WTC11 (cell line): Measurements from ENCODE around the gene HLCS. TPM values are rescaled to one million over a fixed set of nuclear protein-coding genes. Genes with fewer than 3 reads are reported as not detected.

Source experiments
- ATAC-seq: fragments of 200-7000 bp; cut with Tn5 transposase; 2 replicates; pipeline ENCODE4 v1.10.0; 2021; ENCODE audit warnings: mild to moderate bottlenecking, moderate library complexity
- CTCF ChIA-PET: fragments of 300-600 bp; sonication (Branson Sonifier 250); formaldehyde crosslinking; loops from one replicate; lab custom pipeline; 2021; ENCODE audit warnings: antibody characterized with exemption; lab: Charles Lee
- POLR2A ChIA-PET: fragments of 350-600 bp; sonication (Branson Sonifier 250); formaldehyde crosslinking; loops from one replicate; lab custom pipeline; 2021; ENCODE audit warnings: antibody characterized with exemption; lab: Charles Lee
- DNase-seq: peaks from one replicate; pipeline ENCODE4 v3.0.0; 2021; ENCODE audit warnings: low spot score
- H3K27ac Mint-ChIP-seq: 2 replicates; pipeline ENCODE4 v1.8.0; 2021; ENCODE audit warnings: mixed read lengths
- H3K27me3 Mint-ChIP-seq: 2 replicates; pipeline ENCODE4 v1.8.0; 2021; ENCODE audit warnings: low read depth, mild to moderate bottlenecking, moderate library complexity, mixed read lengths
- H3K36me3 Mint-ChIP-seq: 2 replicates; pipeline ENCODE4 v1.8.0; 2021; ENCODE audit warnings: mixed read lengths
- H3K4me1 Mint-ChIP-seq: 2 replicates; pipeline ENCODE4 v1.8.0; 2022; ENCODE audit warnings: mixed read lengths
- H3K4me3 Mint-ChIP-seq: 2 replicates; pipeline ENCODE4 v1.8.0; 2021; ENCODE audit warnings: mild to moderate bottlenecking, moderate library complexity, mixed read lengths
- H3K9me3 Mint-ChIP-seq: 2 replicates; pipeline ENCODE4 v1.8.0; 2021; ENCODE audit warnings: mixed read lengths
- ATF1 ChIP-seq: sonication (generic); formaldehyde crosslinking; IDR thresholded peaks from 2 replicates; pipeline ENCODE4 v1.8.1; 2023; ENCODE audit warnings: mild to moderate bottlenecking, moderate library complexity, missing genetic modification reagents
- ESRRA ChIP-seq: sonication (generic); formaldehyde crosslinking; IDR thresholded peaks from 2 replicates; pipeline ENCODE4 v1.8.1; 2022; ENCODE audit warnings: mild to moderate bottlenecking, missing genetic modification reagents, borderline replicate concordance
- GABPB1 ChIP-seq: sonication (generic); formaldehyde crosslinking; IDR thresholded peaks from 2 replicates; pipeline ENCODE4 v1.8.1; 2023; ENCODE audit warnings: mild to moderate bottlenecking, missing genetic modification reagents
- JUN ChIP-seq: sonication (generic); formaldehyde crosslinking; IDR thresholded peaks from 2 replicates; pipeline ENCODE4 v1.8.0; 2023; ENCODE audit warnings: mild to moderate bottlenecking, missing genetic modification reagents
- NFYB ChIP-seq: sonication (generic); formaldehyde crosslinking; conservative IDR thresholded peaks from 2 replicates; pipeline ENCODE4 v1.8.0; 2022; ENCODE audit warnings: low read depth, missing genetic modification reagents
- NR3C1 ChIP-seq: sonication (generic); formaldehyde crosslinking; conservative IDR thresholded peaks from 2 replicates; pipeline ENCODE4 v1.8.1; 2023; ENCODE audit warnings: low read depth, mild to moderate bottlenecking, missing genetic modification reagents
- RELA ChIP-seq: sonication (generic); formaldehyde crosslinking; IDR thresholded peaks from 2 replicates; pipeline ENCODE4 v1.8.1; 2022; ENCODE audit warnings: missing genetic modification reagents, mild to moderate bottlenecking, borderline replicate concordance
- RORB ChIP-seq: fragments of 250-450 bp; sonication (Bioruptor Pico); IDR thresholded peaks from 2 replicates; pipeline ENCODE4 v1.9.0; 2021; ENCODE audit warnings: mild to moderate bottlenecking
- SMAD4 ChIP-seq: sonication (generic); formaldehyde crosslinking; IDR thresholded peaks from 2 replicates; pipeline ENCODE4 v1.8.0; 2022; ENCODE audit warnings: mild to moderate bottlenecking, missing genetic modification reagents
- SP1 ChIP-seq: sonication (generic); formaldehyde crosslinking; conservative IDR thresholded peaks from 2 replicates; pipeline ENCODE4 v1.8.1; 2022; ENCODE audit warnings: missing genetic modification reagents
- TP53 ChIP-seq: sonication (generic); formaldehyde crosslinking; IDR thresholded peaks from 2 replicates; pipeline ENCODE4 v1.8.1; 2023; ENCODE audit warnings: mild to moderate bottlenecking, missing genetic modification reagents
- ZBTB21 ChIP-seq: sonication (generic); formaldehyde crosslinking; IDR thresholded peaks from 2 replicates; pipeline ENCODE4 v1.8.1; 2023; ENCODE audit warnings: mild to moderate bottlenecking, missing genetic modification reagents, borderline replicate concordance
- ZNF138 ChIP-seq: sonication (generic); formaldehyde crosslinking; conservative IDR thresholded peaks from 2 replicates; pipeline ENCODE4 v1.8.1; 2022; ENCODE audit warnings: mild to moderate bottlenecking, moderate library complexity, missing genetic modification reagents
- ZNF219 ChIP-seq: sonication (generic); formaldehyde crosslinking; IDR thresholded peaks from 2 replicates; pipeline ENCODE4 v1.8.0; 2023; ENCODE audit warnings: missing genetic modification reagents, mild to moderate bottlenecking, borderline replicate concordance
- ZNF232 ChIP-seq: sonication (generic); formaldehyde crosslinking; IDR thresholded peaks from 2 replicates; pipeline ENCODE4 v1.8.0; 2022; ENCODE audit warnings: mild to moderate bottlenecking, missing genetic modification reagents
- ZNF263 ChIP-seq: sonication (generic); formaldehyde crosslinking; IDR thresholded peaks from 2 replicates; pipeline ENCODE4 v1.8.1; 2022; ENCODE audit warnings: low read depth, mild to moderate bottlenecking, moderate library complexity, missing genetic modification reagents
- ZNF317 ChIP-seq: sonication (generic); formaldehyde crosslinking; IDR thresholded peaks from 2 replicates; pipeline ENCODE4 v1.8.1; 2023; ENCODE audit warnings: low read depth, mild to moderate bottlenecking, moderate library complexity, missing genetic modification reagents, borderline replicate concordance
- ZNF396 ChIP-seq: fragments of 250-450 bp; sonication (Bioruptor Pico); IDR thresholded peaks from 2 replicates; pipeline ENCODE4 v1.8.0; 2021; ENCODE audit warnings: mild to moderate bottlenecking, moderate library complexity, borderline replicate concordance
- ZNF423 ChIP-seq: fragments of 250-450 bp; sonication (Bioruptor Pico); IDR thresholded peaks from 2 replicates; pipeline ENCODE4 v2.1.2; 2022; ENCODE audit warnings: mild to moderate bottlenecking, moderate library complexity
- total RNA-seq: library from RNA; stranded (reverse); gene quantifications from 3 replicates; pipeline ENCODE4 v1.2.3, GENCODE V29; 2021
- TF ChIP-seq, protein P1 (sequence below): sonication (generic); formaldehyde crosslinking; conservative IDR thresholded peaks from 2 replicates; pipeline ENCODE4 v1.8.1; 2023; ENCODE audit warnings: mild to moderate bottlenecking, low read depth, missing genetic modification reagents, moderate library complexity
- TF ChIP-seq, protein P2 (sequence below): sonication (generic); formaldehyde crosslinking; IDR thresholded peaks from 2 replicates; pipeline ENCODE4 v1.8.1; 2023; ENCODE audit warnings: mild to moderate bottlenecking, missing genetic modification reagents
- TF ChIP-seq, protein P3 (sequence below): fragments of 250-450 bp; sonication (Bioruptor Pico); IDR thresholded peaks from 2 replicates; pipeline ENCODE4 v1.9.0; 2021; ENCODE audit warnings: mild to moderate bottlenecking, borderline replicate concordance
- TF ChIP-seq, protein P4 (sequence below): sonication (generic); formaldehyde crosslinking; IDR thresholded peaks from 2 replicates; pipeline ENCODE4 v1.8.0; 2022; ENCODE audit warnings: mild to moderate bottlenecking, missing genetic modification reagents

HLCS gene
- total RNA-seq, 1 experiment from 2014 or later, result 9.3 TPM

DNA sequence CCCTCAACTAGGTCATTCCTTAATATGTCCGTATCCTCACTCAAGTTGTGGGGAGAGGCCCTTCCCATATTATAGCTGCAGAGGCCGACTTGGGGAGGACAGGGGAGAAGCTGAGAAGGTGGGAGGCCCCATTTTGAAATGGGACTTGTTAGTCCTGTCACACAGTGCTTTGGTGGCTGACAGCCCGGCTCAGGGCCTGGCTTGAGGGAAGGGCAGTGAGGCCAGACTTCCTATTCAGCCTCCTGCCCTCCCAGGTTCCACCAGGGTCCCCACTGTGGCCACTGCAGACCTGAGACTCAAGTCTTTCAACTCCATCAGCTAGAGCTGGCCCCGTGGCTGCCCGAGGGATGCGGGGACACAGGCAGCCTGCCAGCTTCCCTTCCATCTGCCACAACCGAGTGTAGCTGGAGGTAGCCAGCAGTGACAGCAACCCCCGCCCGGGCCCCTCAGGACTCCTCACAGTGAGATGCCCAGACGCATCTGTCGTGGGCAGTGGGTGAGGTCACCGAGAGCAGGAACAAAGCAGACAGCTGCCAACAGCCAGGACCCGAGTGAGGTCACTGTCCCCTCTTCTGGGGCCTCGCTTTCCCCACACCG, 230.6 kb downstream of the HLCS start:
- no peaks in the 10 kb centered on the region for H3K9me3 Mint-ChIP-seq
- peaks cover 10% of the 10 kb centered on the region for H3K4me1 Mint-ChIP-seq
- ATAC-seq, result no peak
- no peaks in the 10 kb centered on the region for H3K36me3 Mint-ChIP-seq
- H3K27me3 Mint-ChIP-seq, result no peaks in the 10 kb centered on the region; the same call in none of the 2 replicates
- DNase-seq, result no peak
- no peak overlapping the region for H3K4me3 Mint-ChIP-seq
- CTCF ChIA-PET, result interaction anchor here (0.8 to 2.5 kb wide), 4 partner anchors 8 to 119 kb away, joined by 3 to 9 read pairs (median 6); no protein-coding TSS in a partner anchor
- POLR2A ChIA-PET, result no interaction called here
- H3K27ac Mint-ChIP-seq, result no peak overlapping the region
- no peak for TF ChIP-seq ZNF317 (CRISPR knock-in tag)
- TF ChIP-seq, protein P1, sequence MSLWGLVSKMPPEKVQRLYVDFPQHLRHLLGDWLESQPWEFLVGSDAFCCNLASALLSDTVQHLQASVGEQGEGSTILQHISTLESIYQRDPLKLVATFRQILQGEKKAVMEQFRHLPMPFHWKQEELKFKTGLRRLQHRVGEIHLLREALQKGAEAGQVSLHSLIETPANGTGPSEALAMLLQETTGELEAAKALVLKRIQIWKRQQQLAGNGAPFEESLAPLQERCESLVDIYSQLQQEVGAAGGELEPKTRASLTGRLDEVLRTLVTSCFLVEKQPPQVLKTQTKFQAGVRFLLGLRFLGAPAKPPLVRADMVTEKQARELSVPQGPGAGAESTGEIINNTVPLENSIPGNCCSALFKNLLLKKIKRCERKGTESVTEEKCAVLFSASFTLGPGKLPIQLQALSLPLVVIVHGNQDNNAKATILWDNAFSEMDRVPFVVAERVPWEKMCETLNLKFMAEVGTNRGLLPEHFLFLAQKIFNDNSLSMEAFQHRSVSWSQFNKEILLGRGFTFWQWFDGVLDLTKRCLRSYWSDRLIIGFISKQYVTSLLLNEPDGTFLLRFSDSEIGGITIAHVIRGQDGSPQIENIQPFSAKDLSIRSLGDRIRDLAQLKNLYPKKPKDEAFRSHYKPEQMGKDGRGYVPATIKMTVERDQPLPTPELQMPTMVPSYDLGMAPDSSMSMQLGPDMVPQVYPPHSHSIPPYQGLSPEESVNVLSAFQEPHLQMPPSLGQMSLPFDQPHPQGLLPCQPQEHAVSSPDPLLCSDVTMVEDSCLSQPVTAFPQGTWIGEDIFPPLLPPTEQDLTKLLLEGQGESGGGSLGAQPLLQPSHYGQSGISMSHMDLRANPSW (CRISPR knock-in tag), result no peak
- no peak for TF ChIP-seq ZNF232 (CRISPR knock-in tag)
- TF ChIP-seq ATF1 (CRISPR knock-in tag), result no peak
- TF ChIP-seq ZNF396 (CRISPR knock-in tag), result no peak
- TF ChIP-seq ZBTB21 (CRISPR knock-in tag), result no peak
- TF ChIP-seq, protein P2, sequence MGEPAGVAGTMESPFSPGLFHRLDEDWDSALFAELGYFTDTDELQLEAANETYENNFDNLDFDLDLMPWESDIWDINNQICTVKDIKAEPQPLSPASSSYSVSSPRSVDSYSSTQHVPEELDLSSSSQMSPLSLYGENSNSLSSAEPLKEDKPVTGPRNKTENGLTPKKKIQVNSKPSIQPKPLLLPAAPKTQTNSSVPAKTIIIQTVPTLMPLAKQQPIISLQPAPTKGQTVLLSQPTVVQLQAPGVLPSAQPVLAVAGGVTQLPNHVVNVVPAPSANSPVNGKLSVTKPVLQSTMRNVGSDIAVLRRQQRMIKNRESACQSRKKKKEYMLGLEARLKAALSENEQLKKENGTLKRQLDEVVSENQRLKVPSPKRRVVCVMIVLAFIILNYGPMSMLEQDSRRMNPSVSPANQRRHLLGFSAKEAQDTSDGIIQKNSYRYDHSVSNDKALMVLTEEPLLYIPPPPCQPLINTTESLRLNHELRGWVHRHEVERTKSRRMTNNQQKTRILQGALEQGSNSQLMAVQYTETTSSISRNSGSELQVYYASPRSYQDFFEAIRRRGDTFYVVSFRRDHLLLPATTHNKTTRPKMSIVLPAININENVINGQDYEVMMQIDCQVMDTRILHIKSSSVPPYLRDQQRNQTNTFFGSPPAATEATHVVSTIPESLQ, result no peak
- TF ChIP-seq, protein P3, sequence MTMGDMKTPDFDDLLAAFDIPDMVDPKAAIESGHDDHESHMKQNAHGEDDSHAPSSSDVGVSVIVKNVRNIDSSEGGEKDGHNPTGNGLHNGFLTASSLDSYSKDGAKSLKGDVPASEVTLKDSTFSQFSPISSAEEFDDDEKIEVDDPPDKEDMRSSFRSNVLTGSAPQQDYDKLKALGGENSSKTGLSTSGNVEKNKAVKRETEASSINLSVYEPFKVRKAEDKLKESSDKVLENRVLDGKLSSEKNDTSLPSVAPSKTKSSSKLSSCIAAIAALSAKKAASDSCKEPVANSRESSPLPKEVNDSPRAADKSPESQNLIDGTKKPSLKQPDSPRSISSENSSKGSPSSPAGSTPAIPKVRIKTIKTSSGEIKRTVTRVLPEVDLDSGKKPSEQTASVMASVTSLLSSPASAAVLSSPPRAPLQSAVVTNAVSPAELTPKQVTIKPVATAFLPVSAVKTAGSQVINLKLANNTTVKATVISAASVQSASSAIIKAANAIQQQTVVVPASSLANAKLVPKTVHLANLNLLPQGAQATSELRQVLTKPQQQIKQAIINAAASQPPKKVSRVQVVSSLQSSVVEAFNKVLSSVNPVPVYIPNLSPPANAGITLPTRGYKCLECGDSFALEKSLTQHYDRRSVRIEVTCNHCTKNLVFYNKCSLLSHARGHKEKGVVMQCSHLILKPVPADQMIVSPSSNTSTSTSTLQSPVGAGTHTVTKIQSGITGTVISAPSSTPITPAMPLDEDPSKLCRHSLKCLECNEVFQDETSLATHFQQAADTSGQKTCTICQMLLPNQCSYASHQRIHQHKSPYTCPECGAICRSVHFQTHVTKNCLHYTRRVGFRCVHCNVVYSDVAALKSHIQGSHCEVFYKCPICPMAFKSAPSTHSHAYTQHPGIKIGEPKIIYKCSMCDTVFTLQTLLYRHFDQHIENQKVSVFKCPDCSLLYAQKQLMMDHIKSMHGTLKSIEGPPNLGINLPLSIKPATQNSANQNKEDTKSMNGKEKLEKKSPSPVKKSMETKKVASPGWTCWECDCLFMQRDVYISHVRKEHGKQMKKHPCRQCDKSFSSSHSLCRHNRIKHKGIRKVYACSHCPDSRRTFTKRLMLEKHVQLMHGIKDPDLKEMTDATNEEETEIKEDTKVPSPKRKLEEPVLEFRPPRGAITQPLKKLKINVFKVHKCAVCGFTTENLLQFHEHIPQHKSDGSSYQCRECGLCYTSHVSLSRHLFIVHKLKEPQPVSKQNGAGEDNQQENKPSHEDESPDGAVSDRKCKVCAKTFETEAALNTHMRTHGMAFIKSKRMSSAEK (CRISPR knock-in tag), result no peak
- TF ChIP-seq RELA (CRISPR knock-in tag), result no peak
- TF ChIP-seq JUN (CRISPR knock-in tag), result no peak
- TF ChIP-seq TP53, result no peak
- TF ChIP-seq SMAD4 (CRISPR knock-in tag), result no peak
- TF ChIP-seq NFYB (CRISPR knock-in tag), result no peak
- no peak for TF ChIP-seq RORB (CRISPR knock-in tag)
- no peak for TF ChIP-seq ZNF423 (CRISPR knock-in tag)
- no peak for TF ChIP-seq ZNF138 (CRISPR knock-in tag)

DNA sequence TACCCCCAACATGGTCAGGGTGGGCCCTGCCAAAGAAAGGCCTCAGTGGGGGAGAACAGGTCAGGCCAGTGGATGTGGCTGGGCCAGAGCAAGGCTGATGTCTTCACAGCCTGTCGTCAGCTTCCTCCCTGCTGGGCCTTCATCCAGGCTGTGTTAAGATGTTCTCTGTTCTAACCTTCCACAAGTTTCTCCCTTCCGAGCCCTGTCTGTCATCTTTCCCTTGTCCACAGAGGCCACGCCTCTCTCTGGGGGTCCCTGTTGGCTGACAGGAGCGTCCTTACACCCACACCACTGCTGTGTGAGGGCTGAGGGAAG, 231.3 kb downstream of the HLCS start:
- DNase-seq, result no peak
- Mint-ChIP-seq H3K4me3 (no peak overlapping the region), H3K27me3 (no peaks in the 10 kb centered on the region; the same call in none of the 2 replicates), H3K27ac (no peak overlapping the region), H3K9me3 (no peaks in the 10 kb centered on the region), H3K4me1 (peaks cover 10% of the 10 kb centered on the region), H3K36me3 (no peaks in the 10 kb centered on the region)
- ChIA-PET POLR2A (no interaction called here), CTCF (interaction anchor here (1.7 to 2.5 kb wide), 2 partner anchors 12 to 119 kb away, joined by 5 to 9 read pairs; no protein-coding TSS in a partner anchor)
- no peak for ATAC-seq
- TF ChIP-seq, protein P4, sequence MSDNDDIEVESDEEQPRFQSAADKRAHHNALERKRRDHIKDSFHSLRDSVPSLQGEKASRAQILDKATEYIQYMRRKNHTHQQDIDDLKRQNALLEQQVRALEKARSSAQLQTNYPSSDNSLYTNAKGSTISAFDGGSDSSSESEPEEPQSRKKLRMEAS (CRISPR knock-in tag), result no peak
- TF ChIP-seq NR3C1 (CRISPR knock-in tag) (no peak), SP1 (CRISPR knock-in tag) (no peak), GABPB1 (CRISPR knock-in tag) (no peak), ZNF263 (CRISPR knock-in tag) (no peak), ZBTB21 (CRISPR knock-in tag) (no peak), ESRRA (CRISPR knock-in tag) (no peak), ZNF219 (CRISPR knock-in tag) (no peak)
- TF ChIP-seq, protein P3 (CRISPR knock-in tag), result no peak
